Activated CD4-positive, alpha-beta T cell treated with anti-CD3 and anti-CD28 coated beads, Interleukin-2, amount 10 ng/mL, durations not matched to agents 24 days and 14 days (primary cell): ENCODE measurements around the gene SLC7A5. TPM values are rescaled to one million over a fixed set of nuclear protein-coding genes. Genes with fewer than 3 reads are reported as not detected.
"Not testable (repeated sequence)": the region's sequence is repeated elsewhere in the genome, so short reads cannot be mapped to it uniquely, and the experiment has no call there.

ENCODE experiments used
- DNase-seq: peaks from one replicate; pipeline ENCODE4 v3.0.0; 2022
- H3K27ac Mint-ChIP-seq: one replicate; pipeline ENCODE4 v1.8.0; 2022; ENCODE audit warnings: mild to moderate bottlenecking, mixed read lengths
- H3K27me3 Mint-ChIP-seq: one replicate; pipeline ENCODE4 v1.8.0; 2022; ENCODE audit warnings: mixed read lengths
- H3K36me3 Mint-ChIP-seq: one replicate; pipeline ENCODE4 v1.8.0; 2022; ENCODE audit warnings: low read depth, mild to moderate bottlenecking, mixed read lengths
- H3K4me1 Mint-ChIP-seq: one replicate; pipeline ENCODE4 v1.8.0; 2021; ENCODE audit warnings: mixed read lengths
- H3K4me3 Mint-ChIP-seq: one replicate; pipeline ENCODE4 v1.8.0; 2022; ENCODE audit warnings: mild to moderate bottlenecking, moderate library complexity, mixed read lengths
- H3K9me3 Mint-ChIP-seq: one replicate; pipeline ENCODE4 v1.8.0; 2021; ENCODE audit warnings: mixed read lengths
- intact Hi-C: fragments of 100-400 bp; cut with micrococcal nuclease; formaldehyde crosslinking; loops from one replicate; pipeline ENCODE4 v1.15.1; 2023
- total RNA-seq: library from RNA; stranded (reverse); gene quantifications from 2 replicates; pipeline ENCODE4 v1.2.3, GENCODE V29; 2022

The SLC7A5 gene
- total RNA-seq, 1 donor from 2014 or later: 408 TPM

GRCh38 chr16:87862597-87863326, 6.5 kb downstream of the SLC7A5 start:
- DNase-seq, H3K9me3 Mint-ChIP-seq, H3K27me3 Mint-ChIP-seq, intact Hi-C loops: not testable (repeated sequence)
- Mint-ChIP-seq H3K4me3 (peak overlapping the region; percentile 97), H3K4me1 (peaks cover 54% of the 10 kb centered on the region), H3K27ac (peak overlapping the region; percentile 37), H3K36me3 (peaks cover 77% of the 10 kb centered on the region)

- Mint-ChIP-seq H3K36me3 (peaks cover 77% of the 10 kb centered on the region), H3K4me3 (peak overlapping the region; percentile 41), H3K4me1 (peaks cover 63% of the 10 kb centered on the region), H3K27ac (peak overlapping the region; percentile 58)
- DNase-seq, H3K9me3 Mint-ChIP-seq, H3K27me3 Mint-ChIP-seq, intact Hi-C loops: not testable (repeated sequence)
These were observed 7.8 kb downstream of the SLC7A5 start for GRCh38 chr16:87861300-87862099.

DNA sequence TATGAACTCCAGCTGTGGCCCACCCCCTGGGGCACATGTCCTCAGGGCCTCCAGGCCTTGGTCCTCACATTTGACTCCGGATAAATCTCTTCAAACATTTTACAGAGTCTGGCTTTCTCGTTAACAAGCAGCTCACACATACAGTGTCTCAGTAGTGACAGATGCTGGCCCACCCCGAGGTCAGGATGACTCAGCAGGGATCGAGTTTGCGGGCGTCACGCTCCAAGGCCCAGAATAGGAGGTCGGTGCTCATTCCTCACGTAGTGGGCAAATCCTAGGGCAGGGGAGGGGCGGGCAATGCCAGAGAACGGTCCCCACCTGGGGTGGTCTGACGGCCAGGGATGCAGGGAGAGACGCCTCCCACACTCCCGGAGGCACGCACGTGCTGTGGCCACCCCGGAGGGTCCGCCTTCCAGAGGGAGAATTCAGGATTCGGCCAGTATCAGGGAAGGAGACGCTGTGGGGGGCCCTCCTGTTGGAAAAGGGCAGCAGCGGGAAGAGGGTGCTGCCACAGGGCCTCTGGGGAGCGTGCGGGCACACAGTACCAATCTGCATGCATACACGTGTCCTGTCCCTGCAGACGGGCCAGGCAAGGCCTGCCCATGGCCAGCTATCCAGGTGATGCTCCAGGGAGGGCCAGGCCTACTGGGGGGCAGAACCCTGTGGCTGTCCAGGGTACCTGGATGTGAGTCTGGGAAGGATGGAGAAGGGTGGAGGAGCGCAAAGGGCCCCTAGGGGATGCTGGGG, 8.6 kb downstream of the SLC7A5 start:
- Mint-ChIP-seq H3K9me3 (no peaks in the 10 kb centered on the region), H3K4me3 (peak overlapping the region; percentile 78), H3K27me3 (no peaks in the 10 kb centered on the region), H3K4me1 (peaks cover 60% of the 10 kb centered on the region), H3K27ac (peak overlapping the region; percentile 76), H3K36me3 (peaks cover 71% of the 10 kb centered on the region)
- DNase-seq: no peak
- intact Hi-C loops: no loop called here

DNA sequence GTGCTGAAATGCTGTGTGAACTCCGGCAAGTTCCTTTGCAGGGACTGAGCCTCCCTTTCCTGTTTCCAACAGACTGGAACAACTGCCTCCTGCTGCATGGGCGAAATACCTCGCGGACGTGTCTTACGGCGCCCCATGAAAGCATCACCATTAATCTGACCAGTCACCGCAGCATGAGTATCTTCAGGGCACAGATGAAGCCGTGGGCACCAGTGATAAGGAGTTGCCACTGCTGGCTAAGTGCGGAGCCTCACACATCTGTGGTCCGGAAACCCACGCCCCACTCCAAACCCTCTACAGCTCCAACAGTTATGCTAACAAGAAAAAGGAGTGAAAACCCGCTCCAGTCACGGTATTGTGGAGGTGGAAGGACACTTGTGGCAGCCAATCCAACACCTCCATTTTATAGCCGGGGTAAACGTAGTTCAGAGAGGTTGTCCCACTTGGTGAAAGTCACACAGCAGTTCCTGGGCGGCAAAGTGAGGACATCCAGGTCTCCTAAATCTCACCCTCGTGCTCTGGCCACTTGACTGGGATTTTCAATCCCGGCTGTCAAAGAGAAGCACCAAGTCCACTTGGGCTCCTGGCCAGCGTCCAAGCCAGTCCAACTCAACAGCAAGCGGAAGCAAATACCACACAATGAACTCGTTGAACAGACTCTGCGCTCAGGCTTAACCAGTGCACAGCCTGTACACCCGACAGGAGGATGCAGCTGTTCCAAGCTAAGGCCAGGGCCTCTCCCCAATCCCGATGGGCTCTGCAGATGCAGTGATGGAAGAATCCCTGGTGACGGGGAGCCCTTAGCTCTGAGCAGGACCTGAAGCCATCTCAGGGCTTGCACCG, 10.9 kb downstream of the SLC7A5 start:
- DNase-seq, H3K9me3 Mint-ChIP-seq, H3K27me3 Mint-ChIP-seq, intact Hi-C loops: not testable (repeated sequence)
- H3K4me3 Mint-ChIP-seq: peak overlapping the region; percentile 48
- H3K4me1 Mint-ChIP-seq: peaks cover 61% of the 10 kb centered on the region
- H3K27ac Mint-ChIP-seq: peak overlapping the region; percentile 21
- H3K36me3 Mint-ChIP-seq: peaks cover 70% of the 10 kb centered on the region

DNA sequence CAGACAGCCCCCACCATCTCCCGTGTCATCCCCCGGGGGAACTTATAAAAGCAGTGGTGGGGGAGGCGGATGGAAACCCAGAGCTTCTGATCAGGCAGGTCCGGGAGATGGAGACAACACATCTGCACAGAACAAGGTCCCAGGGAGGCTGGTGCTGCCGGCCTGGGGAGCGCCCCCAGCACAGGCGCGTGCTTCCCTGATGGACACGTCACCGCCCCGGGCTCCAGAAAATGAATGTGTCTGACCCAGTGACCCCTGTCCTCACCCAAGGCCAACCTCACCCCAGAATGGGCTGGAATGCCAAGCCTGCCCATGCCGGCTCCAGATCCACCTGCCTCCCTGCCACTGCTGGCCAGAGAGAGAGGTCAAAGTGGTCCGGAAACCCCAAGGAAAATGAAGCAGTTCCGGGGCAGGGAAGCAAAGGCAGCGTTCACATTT, 12.5 kb downstream of the SLC7A5 start:
- Mint-ChIP-seq H3K9me3 (no peaks in the 10 kb centered on the region), H3K36me3 (peaks cover 71% of the 10 kb centered on the region), H3K27me3 (no peaks in the 10 kb centered on the region), H3K4me3 (peak overlapping the region; percentile 77), H3K4me1 (peaks cover 61% of the 10 kb centered on the region), H3K27ac (peak overlapping the region; percentile 87)
- no peak for DNase-seq
- intact Hi-C loops: no loop called here

- intact Hi-C loops: no loop called here
- Mint-ChIP-seq H3K36me3 (peaks cover 70% of the 10 kb centered on the region), H3K27ac (peak overlapping the region; percentile 87), H3K4me3 (peak overlapping the region; percentile 77), H3K9me3 (no peaks in the 10 kb centered on the region), H3K4me1 (peaks cover 58% of the 10 kb centered on the region), H3K27me3 (no peaks in the 10 kb centered on the region)
- peak; percentile 85 for DNase-seq
These were observed 13.2 kb downstream of the SLC7A5 start for GRCh38 chr16:87855852-87856715.

- peaks cover 70% of the 10 kb centered on the region for H3K36me3 Mint-ChIP-seq
- no peaks in the 10 kb centered on the region for H3K9me3 Mint-ChIP-seq
- peak; percentile 65 for DNase-seq
- peak overlapping the region; percentile 77 for H3K4me3 Mint-ChIP-seq
- H3K27ac Mint-ChIP-seq: peak overlapping the region; percentile 62
- H3K27me3 Mint-ChIP-seq: no peaks in the 10 kb centered on the region
- intact Hi-C loops: no loop called here
- peaks cover 60% of the 10 kb centered on the region for H3K4me1 Mint-ChIP-seq
These were observed 14.2 kb downstream of the SLC7A5 start for GRCh38 chr16:87854907-87855683.

DNA sequence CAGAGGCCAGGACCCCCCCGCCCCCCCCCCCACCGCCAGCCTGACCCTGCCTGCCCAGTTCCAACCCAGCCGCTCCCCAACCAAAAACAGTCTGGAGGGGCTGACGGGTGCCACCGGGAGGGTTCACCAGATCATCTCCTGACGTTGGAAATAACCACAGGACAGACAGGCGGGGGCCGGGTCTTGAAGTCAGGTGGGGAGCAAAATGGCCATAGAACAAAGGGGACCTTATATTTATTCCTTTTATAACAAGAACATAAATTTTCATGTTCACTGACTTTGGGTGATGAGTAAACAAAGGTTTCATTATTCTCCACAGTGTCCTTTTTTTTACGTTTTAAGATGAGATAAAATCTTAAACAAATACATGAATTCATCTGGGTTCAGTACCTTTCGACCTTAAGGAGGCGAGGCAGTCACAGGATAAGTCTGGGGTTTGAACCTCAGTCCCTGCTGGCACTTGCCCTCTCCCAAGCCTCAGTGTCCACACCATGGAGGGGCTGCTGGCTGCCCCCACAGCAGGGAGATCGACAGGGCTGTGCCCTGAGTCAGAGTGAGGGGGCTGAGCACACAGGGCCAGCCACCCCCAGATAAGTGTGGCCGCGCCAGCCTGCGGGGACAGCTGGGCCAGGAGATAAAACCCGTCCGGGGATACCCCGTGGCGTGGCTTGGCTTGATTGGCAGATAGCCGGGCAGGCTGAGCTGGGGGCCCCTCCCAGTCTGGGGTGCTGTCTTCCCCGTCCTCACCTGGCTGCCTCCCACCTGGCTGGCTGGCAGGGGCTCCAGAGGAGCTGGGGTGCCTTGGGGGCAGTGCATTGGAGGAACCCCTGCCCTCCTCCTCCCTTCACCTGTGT, 15.0 kb downstream of the SLC7A5 start:
- intact Hi-C loops: no loop called here
- peaks cover 66% of the 10 kb centered on the region for H3K36me3 Mint-ChIP-seq
- H3K27ac Mint-ChIP-seq: peak overlapping the region; percentile 87
- no peaks in the 10 kb centered on the region for H3K27me3 Mint-ChIP-seq
- no peaks in the 10 kb centered on the region for H3K9me3 Mint-ChIP-seq
- peak overlapping the region; percentile 77 for H3K4me3 Mint-ChIP-seq
- peaks cover 55% of the 10 kb centered on the region for H3K4me1 Mint-ChIP-seq
- DNase-seq: peak; percentile 66

DNA sequence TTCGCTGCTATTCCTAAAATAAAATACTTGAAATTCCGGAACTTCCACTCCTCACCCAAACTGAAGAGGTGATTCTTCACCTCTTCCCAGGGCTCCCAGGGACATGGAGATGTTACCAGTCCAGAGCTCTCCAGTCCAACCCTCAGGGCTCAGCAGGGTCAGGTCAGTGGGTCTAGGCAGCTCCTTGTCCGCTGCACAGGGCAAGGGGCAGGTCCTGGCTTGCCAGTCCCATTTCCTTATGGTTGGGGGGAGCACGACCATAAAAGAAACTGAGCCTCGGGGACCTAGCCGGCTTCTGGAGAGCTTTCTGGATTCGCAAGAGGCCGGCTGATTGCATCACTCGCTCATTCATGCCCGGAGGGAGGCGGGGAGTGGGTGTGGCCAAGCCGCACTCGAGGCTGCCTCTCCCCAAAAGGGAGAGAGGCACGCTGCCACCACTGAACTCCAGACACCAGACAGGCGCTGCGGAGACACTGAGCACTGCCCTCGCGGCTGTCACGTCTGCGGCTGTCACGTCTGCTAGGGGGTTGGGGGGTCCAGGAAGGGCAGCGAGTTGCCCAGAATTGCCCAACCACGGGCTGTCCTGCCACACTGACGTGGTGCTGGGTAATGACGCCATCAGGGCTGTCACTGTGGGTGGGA, 15.8 kb downstream of the SLC7A5 start:
- H3K27me3 Mint-ChIP-seq: no peaks in the 10 kb centered on the region
- H3K4me1 Mint-ChIP-seq: peaks cover 51% of the 10 kb centered on the region
- no peaks in the 10 kb centered on the region for H3K9me3 Mint-ChIP-seq
- intact Hi-C loops: loop anchor here (1.0 kb wide), 1 partner anchor 74 kb away; no protein-coding TSS in a partner anchor
- DNase-seq: peak; percentile 97
- peak overlapping the region; percentile 77 for H3K4me3 Mint-ChIP-seq
- peaks cover 68% of the 10 kb centered on the region for H3K36me3 Mint-ChIP-seq
- H3K27ac Mint-ChIP-seq: peak overlapping the region; percentile 89

DNA sequence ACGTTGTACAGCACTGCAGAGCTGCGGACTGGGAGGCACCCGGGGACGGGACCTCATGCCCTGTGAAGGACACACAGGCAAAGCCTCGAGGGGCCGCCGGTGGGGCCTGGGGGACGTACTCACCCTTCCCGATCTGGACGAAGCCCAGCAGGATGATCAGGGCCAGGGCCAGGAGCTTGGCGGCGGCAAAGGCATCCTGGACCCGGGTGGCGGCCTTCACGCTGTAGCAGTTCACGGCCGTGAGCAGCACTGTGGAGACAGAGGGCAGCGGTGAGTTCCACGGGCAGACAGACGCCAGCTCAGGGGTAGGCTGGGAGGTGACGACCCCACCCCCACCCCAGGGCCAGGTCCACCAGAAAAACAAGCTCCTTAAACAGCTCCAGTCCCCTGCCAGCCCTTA, 17.7 kb downstream of the SLC7A5 start:
- H3K36me3 Mint-ChIP-seq: peaks cover 60% of the 10 kb centered on the region
- no peaks in the 10 kb centered on the region for H3K27me3 Mint-ChIP-seq
- DNase-seq: no peak
- H3K9me3 Mint-ChIP-seq: no peaks in the 10 kb centered on the region
- intact Hi-C loops: no loop called here
- no peak overlapping the region for H3K4me3 Mint-ChIP-seq
- no peak overlapping the region for H3K27ac Mint-ChIP-seq
- H3K4me1 Mint-ChIP-seq: peaks cover 39% of the 10 kb centered on the region

DNA sequence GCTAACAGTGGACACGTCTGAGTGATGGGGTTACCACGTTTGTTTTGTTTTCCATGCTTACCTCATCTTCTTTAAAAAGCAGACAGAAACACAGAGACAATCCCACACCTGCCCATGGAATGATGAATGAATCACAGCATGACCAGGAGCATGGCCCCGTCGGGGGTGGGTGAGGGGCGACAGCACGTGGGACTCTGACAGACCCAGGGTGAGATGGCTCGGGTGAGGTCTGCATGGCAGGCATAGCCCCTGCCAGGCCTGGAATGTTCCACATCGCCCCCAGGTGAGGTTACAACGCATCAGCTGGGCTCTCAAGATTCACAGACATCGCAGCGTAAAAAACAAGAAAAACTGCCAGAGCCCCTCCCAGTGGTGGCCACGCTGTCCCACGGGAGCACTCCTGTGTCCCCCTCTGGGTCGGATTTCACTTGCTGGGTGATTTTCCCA, 18.1 kb downstream of the SLC7A5 start:
- intact Hi-C loops: no loop called here
- H3K4me3 Mint-ChIP-seq: no peak overlapping the region

More for the DNA sequence above, 18.1 kb downstream of the SLC7A5 start:
- Mint-ChIP-seq H3K4me1 (peaks cover 39% of the 10 kb centered on the region), H3K27ac (peak overlapping the region; percentile 29), H3K36me3 (peaks cover 59% of the 10 kb centered on the region), H3K27me3 (no peaks in the 10 kb centered on the region), H3K9me3 (no peaks in the 10 kb centered on the region)
- no peak for DNase-seq
